Omental fat pad (tissue), 4 donors: ENCODE measurements around the gene LINC00237. TPM values are rescaled to one million over a fixed set of nuclear protein-coding genes. Genes with fewer than 3 reads are reported as not detected.

ENCODE experiments used
- ATAC-seq: fragments of 150-250 bp; one replicate; pipeline ENCODE4 v1.9.1; 2016; ENCODE audit warnings: mild to moderate bottlenecking, moderate library complexity; ENCODE audit not compliant: low FRiP score
- DNase-seq: peaks from one replicate; pipeline ENCODE4 v3.0.0-alpha.2; 2019; ENCODE audit warnings: low spot score
- total RNA-seq, 4 donors: library from RNA; depleted of rRNA; stranded (reverse); fragments of >200 nt; gene quantifications; one replicate each; pipeline ENCODE4 v1.1.0, GENCODE V29; 2016
- TF ChIP-seq, protein P1 (sequence below), 3 donors: fragments of 450-650 bp; IDR thresholded peaks; one replicate each; pipeline ENCODE4 v1.5.1; 2016 to 2017; ENCODE audit warnings: antibody characterized with exemption in 3 of 3, mild to moderate bottlenecking in 3 of 3, moderate library complexity in 2 of 3

Gene LINC00237
- total RNA-seq, 4 donors from 2014 or later = not detected

DNA sequence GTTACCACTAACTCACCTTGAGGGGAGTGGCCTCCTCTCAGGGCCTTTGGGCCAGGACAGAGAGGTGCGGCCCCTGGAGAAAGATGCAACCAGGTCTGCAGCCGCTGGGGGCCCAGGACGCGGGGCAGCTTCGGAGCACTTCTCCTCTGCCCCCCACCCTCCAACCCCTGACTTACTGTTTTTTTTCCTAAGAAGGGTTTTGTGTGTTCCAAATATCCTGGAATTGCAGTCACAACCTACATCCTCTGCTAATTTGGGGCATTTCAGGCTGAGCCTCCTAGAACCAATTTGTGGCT lies 1.7 kb downstream of the LINC00237 start:
- ATAC-seq (no peak), DNase-seq (no peak)
- TF ChIP-seq, protein P1, sequence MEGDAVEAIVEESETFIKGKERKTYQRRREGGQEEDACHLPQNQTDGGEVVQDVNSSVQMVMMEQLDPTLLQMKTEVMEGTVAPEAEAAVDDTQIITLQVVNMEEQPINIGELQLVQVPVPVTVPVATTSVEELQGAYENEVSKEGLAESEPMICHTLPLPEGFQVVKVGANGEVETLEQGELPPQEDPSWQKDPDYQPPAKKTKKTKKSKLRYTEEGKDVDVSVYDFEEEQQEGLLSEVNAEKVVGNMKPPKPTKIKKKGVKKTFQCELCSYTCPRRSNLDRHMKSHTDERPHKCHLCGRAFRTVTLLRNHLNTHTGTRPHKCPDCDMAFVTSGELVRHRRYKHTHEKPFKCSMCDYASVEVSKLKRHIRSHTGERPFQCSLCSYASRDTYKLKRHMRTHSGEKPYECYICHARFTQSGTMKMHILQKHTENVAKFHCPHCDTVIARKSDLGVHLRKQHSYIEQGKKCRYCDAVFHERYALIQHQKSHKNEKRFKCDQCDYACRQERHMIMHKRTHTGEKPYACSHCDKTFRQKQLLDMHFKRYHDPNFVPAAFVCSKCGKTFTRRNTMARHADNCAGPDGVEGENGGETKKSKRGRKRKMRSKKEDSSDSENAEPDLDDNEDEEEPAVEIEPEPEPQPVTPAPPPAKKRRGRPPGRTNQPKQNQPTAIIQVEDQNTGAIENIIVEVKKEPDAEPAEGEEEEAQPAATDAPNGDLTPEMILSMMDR (IDR thresholded peaks at IDR 0.05) = no peak

DNA sequence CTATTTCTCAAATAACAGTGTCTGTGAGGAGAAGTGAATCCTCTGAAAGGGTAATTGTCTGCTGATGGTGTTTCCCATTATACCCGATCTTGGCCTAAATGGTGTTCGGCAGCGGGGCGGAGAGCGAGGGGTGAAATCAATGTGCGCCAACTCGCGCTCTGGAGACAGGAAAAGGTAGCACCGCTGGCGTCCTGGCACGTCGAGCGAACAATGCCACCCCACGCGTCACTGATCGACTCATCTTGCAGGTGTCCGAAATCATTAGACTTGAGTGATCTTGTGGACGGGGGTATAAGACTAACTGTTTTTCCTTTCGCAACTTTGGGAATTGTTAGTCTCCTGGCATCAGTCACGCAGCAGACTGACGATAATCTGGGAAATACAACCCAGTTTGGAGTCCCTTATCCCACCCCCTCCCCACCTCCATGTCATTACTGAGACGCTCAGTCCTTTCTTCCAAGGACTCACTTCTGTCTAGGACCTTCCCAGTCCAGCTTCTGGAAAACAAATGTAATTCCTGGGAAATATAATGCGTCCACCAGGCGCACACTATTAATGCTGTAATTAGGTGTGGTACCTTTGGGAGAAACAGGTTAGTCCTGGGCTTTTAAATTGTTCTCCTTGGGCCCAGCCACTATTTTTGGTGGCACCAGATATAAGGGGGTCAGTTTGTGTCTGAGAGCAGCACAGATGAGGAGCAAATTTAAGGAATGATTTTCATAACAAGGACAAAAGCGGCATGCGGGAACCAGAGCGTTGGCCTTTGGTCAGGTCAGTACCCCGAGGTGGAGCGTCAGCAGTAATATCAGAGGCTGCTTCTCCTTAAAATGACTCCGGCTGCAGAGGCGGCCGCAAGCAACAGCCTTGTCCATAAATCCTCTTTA lies 2.3 kb downstream of the LINC00237 start:
- TF ChIP-seq, protein P1 (IDR thresholded peaks at IDR 0.05) = no peak
- DNase-seq (no peak), ATAC-seq (no peak)

DNA sequence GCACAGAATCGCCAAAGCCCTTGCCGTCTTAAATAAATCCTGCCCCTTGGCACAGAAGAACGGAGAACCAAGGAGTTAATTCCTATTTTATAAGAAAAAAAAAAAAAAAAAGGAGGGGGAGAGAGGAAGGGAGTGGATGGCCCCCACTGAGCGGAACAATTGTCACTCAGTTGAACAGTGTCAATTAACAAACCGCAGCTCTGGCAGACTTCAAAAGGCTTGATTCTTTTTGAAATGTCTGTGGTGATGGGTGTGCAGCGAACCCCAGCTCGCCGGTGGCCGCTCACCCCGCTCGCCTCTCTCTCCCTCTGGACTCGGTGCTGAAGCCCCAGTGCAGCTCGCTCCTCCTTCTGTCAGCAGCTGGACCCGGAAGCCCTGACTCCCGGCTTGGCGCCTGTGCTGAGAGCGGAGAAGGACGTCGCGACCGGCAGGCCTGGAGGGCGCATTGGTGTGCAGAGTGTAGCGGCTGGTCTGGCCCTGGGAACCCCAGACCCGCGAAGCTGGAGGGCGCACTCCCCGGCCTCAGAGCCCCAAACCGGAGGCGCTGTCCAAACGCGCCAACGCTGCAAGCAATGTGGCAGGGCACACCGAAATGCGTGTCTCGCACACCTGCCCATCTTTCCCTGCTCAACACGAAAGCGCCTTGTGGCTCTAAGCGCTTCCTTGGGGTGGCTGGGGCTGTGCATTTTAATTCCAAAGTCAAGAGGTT lies 3.4 kb downstream of the LINC00237 start:
- TF ChIP-seq, protein P1 (IDR thresholded peaks at IDR 0.05) = no peak
- DNase-seq = no peak
- ATAC-seq = no peak

DNA sequence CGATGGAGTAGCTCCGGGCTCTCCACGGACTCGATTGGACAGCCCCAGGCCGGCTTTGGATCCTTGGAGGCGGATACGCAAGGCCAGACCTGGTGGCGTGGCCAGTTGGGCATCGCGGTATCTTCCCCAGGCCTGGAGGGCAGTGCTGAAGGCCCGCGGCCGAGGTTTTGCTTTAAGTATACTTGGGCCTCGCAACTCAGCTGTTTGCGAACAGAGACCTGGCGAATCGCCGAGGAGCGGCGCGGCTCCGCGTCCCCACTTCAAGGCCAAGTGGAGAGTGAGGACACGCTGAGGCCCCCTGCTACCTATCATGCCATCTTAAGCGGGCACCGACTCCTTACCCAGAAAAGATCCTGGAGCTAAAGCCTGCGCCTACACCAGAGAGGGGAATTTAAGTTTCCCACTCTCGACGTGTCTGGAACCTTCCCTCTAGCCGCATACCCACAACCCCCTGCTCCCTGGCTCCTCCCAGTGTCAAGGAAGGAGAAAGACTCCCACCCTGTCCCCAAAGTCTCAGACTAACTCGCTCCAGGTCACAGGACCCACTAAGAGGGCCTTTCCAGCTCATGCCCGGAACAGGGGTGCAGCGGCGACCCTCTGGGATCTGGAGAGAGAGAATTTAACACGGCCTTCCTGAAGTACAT lies 4.1 kb downstream of the LINC00237 start:
- DNase-seq (no peak), ATAC-seq (no peak)
- TF ChIP-seq, protein P1 (IDR thresholded peaks at IDR 0.05) = no peak

DNA sequence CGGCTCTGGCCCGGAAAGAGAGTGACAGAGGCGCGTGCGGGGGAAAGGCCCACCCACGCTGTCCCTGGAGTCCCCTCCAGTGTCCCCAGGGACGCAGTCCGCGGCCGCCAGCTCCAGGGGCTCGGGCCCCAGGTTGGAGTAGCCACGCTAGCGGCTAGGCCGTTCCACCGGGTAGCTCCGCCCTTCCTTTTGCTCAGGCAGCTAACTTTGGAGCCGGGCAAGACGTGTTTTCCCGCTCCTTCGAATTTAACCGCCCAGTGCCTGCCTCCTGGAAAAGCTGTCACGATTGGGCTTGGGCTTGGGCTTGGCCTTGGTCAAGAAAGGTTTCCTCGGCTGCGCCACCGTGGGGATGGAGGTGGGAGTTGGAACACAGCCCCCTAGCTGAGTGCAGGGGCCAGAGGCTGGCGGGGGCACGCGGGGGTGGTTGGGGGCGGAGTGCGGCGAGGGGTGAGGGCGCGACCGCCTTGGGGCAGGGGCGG lies 4.7 kb downstream of the LINC00237 start:
- TF ChIP-seq, protein P1 (IDR thresholded peaks at IDR 0.05) = no peak
- ATAC-seq (no peak), DNase-seq (no peak)

DNA sequence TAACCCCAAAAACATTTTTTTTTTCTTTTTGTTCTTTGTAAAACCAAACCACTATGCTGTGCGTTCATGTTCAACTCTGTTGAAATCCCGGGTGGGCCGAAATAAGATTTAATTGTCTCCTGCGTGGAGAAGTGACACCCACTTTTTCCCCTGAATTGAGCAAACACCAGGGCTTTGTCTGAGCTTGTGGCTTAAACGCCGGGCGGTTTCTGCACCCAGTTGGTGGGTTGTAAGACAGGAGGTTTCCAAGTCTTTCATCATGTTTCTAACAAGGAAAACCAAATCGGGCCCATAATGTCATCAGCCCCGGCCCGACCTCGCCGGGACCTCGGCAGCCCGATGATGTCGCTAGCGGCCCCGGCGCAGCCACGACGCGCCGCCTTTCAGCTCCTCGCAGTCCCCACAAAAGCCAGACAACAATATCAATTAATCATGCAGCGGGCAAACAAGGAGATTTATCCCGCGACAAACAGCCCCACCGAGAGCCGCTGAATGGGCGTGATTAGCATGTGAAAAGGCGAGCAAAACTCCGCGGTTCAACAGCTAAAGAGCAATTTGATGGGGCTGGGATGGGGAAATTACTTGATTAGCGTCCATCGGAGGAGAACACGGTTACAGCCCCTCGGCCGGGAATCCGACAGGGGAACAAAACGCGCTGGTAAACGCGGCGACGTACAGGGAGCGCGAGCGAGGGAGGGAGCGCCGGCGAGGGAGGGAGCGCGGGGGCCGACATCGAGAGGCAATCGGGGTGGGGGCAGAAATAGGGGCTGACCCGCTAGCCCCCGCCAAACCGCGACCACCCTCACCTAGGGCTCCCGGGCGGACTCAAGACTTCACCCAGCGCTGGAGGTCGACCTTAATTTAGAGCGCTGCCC lies 5.3 kb downstream of the LINC00237 start:
- TF ChIP-seq, protein P1 (IDR thresholded peaks at IDR 0.05) = no peak
- ATAC-seq (no peak), DNase-seq (no peak)
